ENCODE data around the gene TOM1L1. TPM values are rescaled to one million over a fixed set of nuclear protein-coding genes. Genes with fewer than 3 reads are reported as not detected.

The TOM1L1 gene
- total and polyA plus RNA-seq, 7 experiments from 2014 or later: 0.19 TPM; not detected in 6

- no peak overlapping the region for H3K27ac ChIP-seq (ENCODE audit: low read depth, low read length)
- H3K9me3 ChIP-seq (ENCODE audit: control insufficient read depth in 2 of 3, low read length in 3 of 3): no peaks in the 10 kb centered on the region
- H3K4me1 Mint-ChIP-seq: peaks cover 0 to 13% (median 8%) of the 10 kb centered on the region in 7 donors
- intact Hi-C loops (cut with micrococcal nuclease): no loop called here
- H3K27ac Mint-ChIP-seq: no peak overlapping the region
- ChIA-PET POLR2A (interaction anchor here (1.0 kb wide), 1 partner anchor 8 kb away, joined by 3 read pairs; no protein-coding TSS in a partner anchor), CTCF (interaction anchor here (0.6 kb wide), 1 partner anchor 14 kb away, joined by 3 read pairs; no protein-coding TSS in a partner anchor)
- no peaks in the 10 kb centered on the region for H3K4me1 ChIP-seq (ENCODE audit: control insufficient read depth in 2 of 2, insufficient read depth in 2 of 2, low read length in 2 of 2)
- ATAC-seq: no peak
- peaks cover 0 to 14% (median 0%) of the 10 kb centered on the region in 11 donors for H3K9me3 Mint-ChIP-seq
- H3K27me3 Mint-ChIP-seq: no peaks in the 10 kb centered on the region
- DNase-seq: no peak
- no peak overlapping the region for H3K4me3 Mint-ChIP-seq
- H3K27me3 ChIP-seq (ENCODE audit: control insufficient read depth in 2 of 2, insufficient read depth in 2 of 2, low read length in 2 of 2): no peaks in the 10 kb centered on the region
- no peak overlapping the region for H3K4me3 ChIP-seq (ENCODE audit: low read length)
- H3K36me3 ChIP-seq (ENCODE audit: control insufficient read depth in 2 of 3, insufficient read depth in 3 of 3, low read length in 3 of 3): no peaks in the 10 kb centered on the region
- H3K36me3 Mint-ChIP-seq: peaks cover 2 to 13% (median 6%) of the 10 kb centered on the region in 5 donors
Measured at GRCh38 chr17:54977744-54978143, 77.1 kb downstream of the TOM1L1 start.

- POLR2A ChIA-PET: no interaction called here
Measured at GRCh38 chr17:54979657-54980056, 79.0 kb downstream of the TOM1L1 start.

GRCh38 chr17:54980375-54980774 lies 79.7 kb downstream of the TOM1L1 start:
- H3K27me3 Mint-ChIP-seq: no peaks in the 10 kb centered on the region
- peaks cover 2 to 13% (median 9%) of the 10 kb centered on the region in 5 donors for H3K36me3 Mint-ChIP-seq
- no peaks in the 10 kb centered on the region for H3K27me3 ChIP-seq (ENCODE audit: control insufficient read depth in 2 of 2, insufficient read depth in 2 of 2, low read length in 2 of 2)
- no peak overlapping the region for H3K27ac ChIP-seq (ENCODE audit: low read depth, low read length)
- peaks cover 0 to 14% (median 0%) of the 10 kb centered on the region in 11 donors for H3K9me3 Mint-ChIP-seq
- no peaks in the 10 kb centered on the region for H3K9me3 ChIP-seq (ENCODE audit: control insufficient read depth in 2 of 3, low read length in 3 of 3)
- CTCF ChIA-PET: no interaction called here
- H3K4me1 Mint-ChIP-seq: peaks cover 0 to 12% (median 9%) of the 10 kb centered on the region in 7 donors
- H3K4me3 Mint-ChIP-seq: no peak overlapping the region
- H3K4me3 ChIP-seq (ENCODE audit: low read length): no peak overlapping the region
- POLR2A ChIA-PET: no interaction called here
- H3K36me3 ChIP-seq (ENCODE audit: control insufficient read depth in 2 of 3, insufficient read depth in 3 of 3, low read length in 3 of 3): no peaks in the 10 kb centered on the region
- no peak for ATAC-seq
- H3K4me1 ChIP-seq (ENCODE audit: control insufficient read depth in 2 of 2, insufficient read depth in 2 of 2, low read length in 2 of 2): no peaks in the 10 kb centered on the region
- intact Hi-C loops (cut with micrococcal nuclease): no loop called here
- no peak for DNase-seq
- no peak overlapping the region for H3K27ac Mint-ChIP-seq

More at GRCh38 chr17:54979657-54980056, 79.0 kb downstream of the TOM1L1 start:
- no peak for ATAC-seq
- Mint-ChIP-seq H3K27ac (no peak overlapping the region), H3K9me3 (peaks cover 0 to 14% (median 0%) of the 10 kb centered on the region in 11 donors), H3K4me3 (no peak overlapping the region), H3K36me3 (peaks cover 2 to 13% (median 7%) of the 10 kb centered on the region in 5 donors), H3K27me3 (no peaks in the 10 kb centered on the region), H3K4me1 (peaks cover 0 to 13% (median 9%) of the 10 kb centered on the region in 7 donors)
- Histone ChIP-seq H3K27ac (ENCODE audit: low read depth, low read length) (no peak overlapping the region), H3K4me1 (ENCODE audit: control insufficient read depth in 2 of 2, insufficient read depth in 2 of 2, low read length in 2 of 2) (no peaks in the 10 kb centered on the region), H3K4me3 (ENCODE audit: low read length) (no peak overlapping the region), H3K9me3 (ENCODE audit: control insufficient read depth in 2 of 3, low read length in 3 of 3) (no peaks in the 10 kb centered on the region), H3K27me3 (ENCODE audit: control insufficient read depth in 2 of 2, insufficient read depth in 2 of 2, low read length in 2 of 2) (no peaks in the 10 kb centered on the region), H3K36me3 (ENCODE audit: control insufficient read depth in 2 of 3, insufficient read depth in 3 of 3, low read length in 3 of 3) (no peaks in the 10 kb centered on the region)
- intact Hi-C loops (cut with micrococcal nuclease): no loop called here
- CTCF ChIA-PET: interaction anchor here (0.6 kb wide), 1 partner anchor 60 kb away, joined by 3 read pairs; no protein-coding TSS in a partner anchor
- no peak for DNase-seq

DNA sequence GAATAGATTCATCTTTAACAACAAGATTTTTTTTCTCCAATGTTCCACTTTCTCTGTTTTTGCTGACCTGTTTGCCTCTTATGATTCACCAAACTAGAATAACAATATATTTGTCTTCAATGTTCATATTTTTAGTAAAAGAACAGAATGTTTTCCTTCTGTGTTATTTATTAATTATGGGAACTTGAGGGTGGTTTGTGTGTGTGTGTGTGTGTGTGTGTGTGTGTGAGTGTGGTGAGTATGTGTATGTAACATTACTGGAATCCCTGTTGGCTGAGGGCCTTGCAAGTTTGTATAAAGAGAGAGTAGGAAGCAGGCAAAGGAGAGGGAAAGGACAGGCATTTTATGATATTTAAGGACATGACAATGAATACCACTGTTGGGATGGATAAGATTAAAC lies 81.7 kb downstream of the TOM1L1 start:
- Mint-ChIP-seq H3K36me3 (peaks cover 3 to 13% (median 9%) of the 10 kb centered on the region in 5 donors), H3K9me3 (peaks cover 0 to 14% (median 0%) of the 10 kb centered on the region in 11 donors), H3K4me1 (peaks cover 0 to 6% (median 0%) of the 10 kb centered on the region in 7 donors), H3K4me3 (no peak overlapping the region), H3K27ac (no peak overlapping the region), H3K27me3 (no peaks in the 10 kb centered on the region)
- no peaks in the 10 kb centered on the region for H3K9me3 ChIP-seq (ENCODE audit: control insufficient read depth in 2 of 3, low read length in 3 of 3)
- H3K27ac ChIP-seq (ENCODE audit: low read depth, low read length): no peak overlapping the region
- no peaks in the 10 kb centered on the region for H3K4me1 ChIP-seq (ENCODE audit: control insufficient read depth in 2 of 2, insufficient read depth in 2 of 2, low read length in 2 of 2)
- ATAC-seq: no peak
- H3K4me3 ChIP-seq (ENCODE audit: low read length): no peak overlapping the region
- ChIA-PET CTCF (no interaction called here), POLR2A (no interaction called here)
- intact Hi-C loops (cut with micrococcal nuclease): no loop called here
- no peak for DNase-seq
- H3K36me3 ChIP-seq (ENCODE audit: control insufficient read depth in 2 of 3, insufficient read depth in 3 of 3, low read length in 3 of 3): no peaks in the 10 kb centered on the region
- H3K27me3 ChIP-seq (ENCODE audit: control insufficient read depth in 2 of 2, insufficient read depth in 2 of 2, low read length in 2 of 2): no peaks in the 10 kb centered on the region

- no peak overlapping the region for H3K27ac ChIP-seq (ENCODE audit: low read depth, low read length)
- H3K36me3 Mint-ChIP-seq: peaks cover 3 to 13% (median 9%) of the 10 kb centered on the region in 5 donors
- H3K27me3 ChIP-seq (ENCODE audit: control insufficient read depth in 2 of 2, insufficient read depth in 2 of 2, low read length in 2 of 2): no peaks in the 10 kb centered on the region
- ATAC-seq: no peak
- no peak overlapping the region for H3K4me3 ChIP-seq (ENCODE audit: low read length)
- H3K9me3 ChIP-seq (ENCODE audit: control insufficient read depth in 2 of 3, low read length in 3 of 3): no peaks in the 10 kb centered on the region
- H3K27ac Mint-ChIP-seq: no peak overlapping the region
- no peak overlapping the region for H3K4me3 Mint-ChIP-seq
- intact Hi-C loops (cut with micrococcal nuclease): no loop called here
- CTCF ChIA-PET: no interaction called here
- POLR2A ChIA-PET: no interaction called here
- H3K36me3 ChIP-seq (ENCODE audit: control insufficient read depth in 2 of 3, insufficient read depth in 3 of 3, low read length in 3 of 3): no peaks in the 10 kb centered on the region
- no peak for DNase-seq
- no peaks in the 10 kb centered on the region for H3K27me3 Mint-ChIP-seq
- H3K4me1 ChIP-seq (ENCODE audit: control insufficient read depth in 2 of 2, insufficient read depth in 2 of 2, low read length in 2 of 2): no peaks in the 10 kb centered on the region
- H3K4me1 Mint-ChIP-seq: peaks cover 0 to 6% (median 0%) of the 10 kb centered on the region in 7 donors
- H3K9me3 Mint-ChIP-seq: peaks cover 0 to 14% (median 0%) of the 10 kb centered on the region in 11 donors
Measured at GRCh38 chr17:54983260-54983659, 82.6 kb downstream of the TOM1L1 start.

DNA sequence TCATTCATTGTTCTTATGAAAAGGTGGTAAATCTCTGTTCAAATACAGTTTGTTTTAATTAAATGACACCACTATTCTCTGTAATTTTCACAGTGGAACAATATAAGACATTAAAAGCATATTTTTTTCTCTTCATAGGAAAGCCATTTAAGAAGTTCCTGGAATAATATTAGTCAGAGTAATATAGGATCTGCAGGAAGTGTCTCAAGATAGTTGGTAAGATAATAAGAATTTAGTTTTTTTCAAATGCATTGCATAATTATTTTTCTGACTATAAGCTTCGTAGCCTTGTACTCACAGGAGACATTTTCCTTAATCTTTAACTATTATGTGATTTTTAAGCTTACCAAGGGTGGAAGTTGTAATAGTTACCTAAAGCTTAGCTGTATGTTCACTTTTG lies 84.8 kb downstream of the TOM1L1 start:
- Histone ChIP-seq H3K27ac (ENCODE audit: low read depth, low read length) (no peak overlapping the region), H3K4me3 (ENCODE audit: low read length) (no peak overlapping the region), H3K36me3 (ENCODE audit: control insufficient read depth in 2 of 3, insufficient read depth in 3 of 3, low read length in 3 of 3) (no peaks in the 10 kb centered on the region), H3K9me3 (ENCODE audit: control insufficient read depth in 2 of 3, low read length in 3 of 3) (no peaks in the 10 kb centered on the region), H3K4me1 (ENCODE audit: control insufficient read depth in 2 of 2, insufficient read depth in 2 of 2, low read length in 2 of 2) (no peaks in the 10 kb centered on the region), H3K27me3 (ENCODE audit: control insufficient read depth in 2 of 2, insufficient read depth in 2 of 2, low read length in 2 of 2) (no peaks in the 10 kb centered on the region)
- no peaks in the 10 kb centered on the region for H3K27me3 Mint-ChIP-seq
- H3K9me3 Mint-ChIP-seq: peaks cover 0 to 4% (median 0%) of the 10 kb centered on the region in 11 donors
- DNase-seq (no peak), ATAC-seq (no peak)
- peaks cover 0 to 4% (median 0%) of the 10 kb centered on the region in 7 donors for H3K4me1 Mint-ChIP-seq
- H3K36me3 Mint-ChIP-seq: peaks cover 0 to 13% (median 4%) of the 10 kb centered on the region in 5 donors
- POLR2A ChIA-PET: no interaction called here
- intact Hi-C loops (cut with micrococcal nuclease): loop anchor here in 1 of 2 donors (5.0 kb wide), 1 partner anchor 437 kb away; the partner anchor contains the start of gene MMD
- no peak overlapping the region for H3K27ac Mint-ChIP-seq
- CTCF ChIA-PET: no interaction called here
- H3K4me3 Mint-ChIP-seq: no peak overlapping the region

GRCh38 chr17:54990118-54990517 lies 89.5 kb downstream of the TOM1L1 start:
- H3K4me3 ChIP-seq (ENCODE audit: low read length): no peak overlapping the region
- no peaks in the 10 kb centered on the region for H3K27me3 Mint-ChIP-seq
- no peaks in the 10 kb centered on the region for H3K9me3 Mint-ChIP-seq
- ChIA-PET POLR2A (no interaction called here), CTCF (no interaction called here)
- peaks cover 0 to 2% (median 0%) of the 10 kb centered on the region in 7 donors for H3K4me1 Mint-ChIP-seq
- no peak overlapping the region for H3K27ac Mint-ChIP-seq
- no peaks in the 10 kb centered on the region for H3K9me3 ChIP-seq (ENCODE audit: control insufficient read depth in 2 of 3, low read length in 3 of 3)
- no peaks in the 10 kb centered on the region for H3K36me3 ChIP-seq (ENCODE audit: control insufficient read depth in 2 of 3, insufficient read depth in 3 of 3, low read length in 3 of 3)
- H3K27ac ChIP-seq (ENCODE audit: low read depth, low read length): no peak overlapping the region
- no peaks in the 10 kb centered on the region for H3K4me1 ChIP-seq (ENCODE audit: control insufficient read depth in 2 of 2, insufficient read depth in 2 of 2, low read length in 2 of 2)
- no peaks in the 10 kb centered on the region for H3K27me3 ChIP-seq (ENCODE audit: control insufficient read depth in 2 of 2, insufficient read depth in 2 of 2, low read length in 2 of 2)
- DNase-seq (no peak), ATAC-seq (no peak)
- intact Hi-C loops (cut with micrococcal nuclease): loop anchor here in 1 of 2 donors (5.0 kb wide), 2 partner anchors 247 to 522 kb away; partner anchors contain the start of gene SMIM36
- peaks cover 0 to 7% (median 1%) of the 10 kb centered on the region in 5 donors for H3K36me3 Mint-ChIP-seq
- no peak overlapping the region for H3K4me3 Mint-ChIP-seq

All from naive thymus-derived CD4-positive, alpha-beta T cell (primary cell).